ENCODE results near the gene SLC7A6. TPM values are rescaled to one million over a fixed set of nuclear protein-coding genes. Genes with fewer than 3 reads are reported as not detected.

The SLC7A6 gene
- total and polyA plus RNA-seq, 2 of the 13 experiments (the other 11 are each of a cell fraction or from before 2014, with no cell fraction given): 35.8 to 70.8 TPM

GRCh38 chr16:68296693-68297092 is 32.4 kb downstream of the SLC7A6 start:
- H2AFZ ChIP-seq (ENCODE audit: low read length): no peak overlapping the region
- no peak overlapping the region for H3K27ac ChIP-seq (ENCODE audit: extremely low read length, insufficient read depth, low read length)
- no peak for TF ChIP-seq NCOA2 (CRISPR knock-in tag; IDR thresholded peaks at IDR 0.05)
- TF ChIP-seq RBM22 (optimal IDR thresholded peaks at IDR 0.05; ENCODE audit: low read length): peak; percentile 78
- TF ChIP-seq ARID4A (CRISPR knock-in tag; IDR thresholded peaks at IDR 0.05; ENCODE audit: borderline replicate concordance): 0 out of 2 replicates have a peak, but pooled peaks have one; percentile 23
- ChIA-PET POLR2A (interaction anchor here (0.5 to 5.9 kb wide), 7 partner anchors 13 to 273 kb away, joined by 3 to 60 read pairs (median 4); partner anchors contain the start of genes PRMT7, SLC7A6 and SLC7A6OS), CTCF (ENCODE audit: low intra/inter-chr PET ratio, low total read pairs) (no interaction called here)
- H3K36me3 ChIP-seq (replicated peaks in 1 of 2; ENCODE audit: control insufficient read depth in 1 of 2, insufficient read depth in 2 of 2, low read length in 2 of 2): peaks cover 56 to 97% of the 10 kb centered on the region in 2 experiments
- no TSS peak for BruUV-seq (replicated peaks)
- H3K9ac ChIP-seq (ENCODE audit: insufficient read depth, low read depth, low read length): no peak overlapping the region
- no peak overlapping the region for H3K4me2 ChIP-seq (ENCODE audit: low read depth, low read length)
- H3K79me2 ChIP-seq (ENCODE audit: insufficient read depth, low read length): no peaks in the 10 kb centered on the region
- in situ Hi-C loops (cut with HindIII; ENCODE audit: extremely low pct_ligation_motif_present, low pct_unique_long_range_greater_than_20kb): no loop called here
- intact Hi-C loops (cut with micrococcal nuclease; ENCODE audit: unreplicated experiment): no loop called here
- 91% methylated on average over 6 of the region's 6 CpGs for WGBS (ENCODE audit: low lambda C conversion rate)
- ATAC-seq (no peak), DNase-seq (ENCODE audit: low spot score) (no peak), FAIRE-seq (no peak)
- no peak overlapping the region for H3K4me3 ChIP-seq (replicated peaks in 1 of 3; ENCODE audit: insufficient read depth in 1 of 3, low read depth in 2 of 3, low read length in 3 of 3)
- 0 out of 2 replicates have a peak, but pooled peaks cover 2% of the 10 kb centered on the region for H4K20me1 ChIP-seq (ENCODE audit: insufficient read depth, low read length)
- no peaks in the 10 kb centered on the region for H3K27me3 ChIP-seq (ENCODE audit: control insufficient read depth in 1 of 2, insufficient read depth in 2 of 2, low read length in 2 of 2)
- H3K4me1 ChIP-seq (ENCODE audit: insufficient read depth, low read length): peaks cover 37% of the 10 kb centered on the region
- no peaks in the 10 kb centered on the region for H3K9me3 ChIP-seq (ENCODE audit: low read length)
